AG09309 (cell line): ENCODE measurements around the gene KASH5.
"Not testable (repeated sequence)": the region's sequence is repeated elsewhere in the genome, so short reads cannot be mapped to it uniquely, and the experiment has no call there.

ENCODE experiments used
- DNase-seq: peaks from one replicate; pipeline ENCODE4 v3.0.0-alpha.2; 2010; ENCODE audit warnings: low read depth
- H3K4me3 ChIP-seq: 2 replicates; pipeline ENCODE4 v1.5.1; 2011; ENCODE audit warnings: mild to moderate bottlenecking, low read depth, low read length, moderate library complexity; ENCODE audit not compliant: control insufficient read depth
- CTCF ChIP-seq: IDR thresholded peaks from 2 replicates; pipeline ENCODE4 v1.5.1; 2011; ENCODE audit warnings: mild to moderate bottlenecking, low read depth, low read length, inconsistent platforms; ENCODE audit not compliant: insufficient read depth, control insufficient read depth; ENCODE audit errors: missing control alignments

KASH5 gene

GRCh38 chr19:49442354-49442753 lies 54.3 kb downstream of the KASH5 start:
- DNase-seq, result no peak
- TF ChIP-seq CTCF, result no peak
- peak overlapping the region; percentile 46 for H3K4me3 ChIP-seq

- TF ChIP-seq CTCF, result no peak
- peak overlapping the region; percentile 46 for H3K4me3 ChIP-seq
- no peak for DNase-seq
Measured at GRCh38 chr19:49442771-49443365, 54.8 kb downstream of the KASH5 start.

GRCh38 chr19:49443366-49444099 lies 55.5 kb downstream of the KASH5 start:
- peak; percentile 71 for DNase-seq
- peak; percentile 92 for TF ChIP-seq CTCF
- H3K4me3 ChIP-seq, result peak overlapping the region; percentile 46

GRCh38 chr19:49444100-49444700 lies 56.2 kb downstream of the KASH5 start:
- not testable (repeated sequence) for H3K4me3 ChIP-seq, DNase-seq

GRCh38 chr19:49445997-49446396 lies 57.9 kb downstream of the KASH5 start:
- H3K4me3 ChIP-seq, result no peak overlapping the region
- DNase-seq, result no peak
- no peak for TF ChIP-seq CTCF

- no peak for TF ChIP-seq CTCF
- H3K4me3 ChIP-seq, result no peak overlapping the region
- DNase-seq, result no peak
Measured at GRCh38 chr19:49447485-49448431, 59.7 kb downstream of the KASH5 start.
